ENCODE data around the gene REPS1. TPM values are rescaled to one million over a fixed set of nuclear protein-coding genes. Genes with fewer than 3 reads are reported as not detected.

Gene REPS1
- total and polyA plus RNA-seq, 2 of the 13 experiments (the other 11 are each of a cell fraction or from before 2014, with no cell fraction given): 36.4 to 38.3 TPM

DNA sequence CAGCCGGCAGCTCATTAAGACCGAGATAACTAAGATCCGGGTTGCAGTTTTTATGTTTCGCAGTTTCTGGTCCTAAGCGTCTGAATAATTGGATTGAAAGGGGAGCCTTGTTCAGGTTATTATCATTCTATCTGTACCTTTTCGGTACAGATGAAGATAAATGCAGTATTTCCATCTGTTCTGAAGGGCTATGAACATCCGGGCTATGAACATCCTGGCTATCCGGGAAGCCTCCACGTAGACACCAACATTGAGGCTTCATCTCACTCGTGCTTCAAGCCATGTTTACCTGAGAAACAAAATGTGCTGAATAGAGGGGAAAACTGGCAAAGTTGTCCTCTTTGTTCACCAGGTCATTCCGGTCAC, 399 bp upstream of the REPS1 start (continued):
- TF ChIP-seq HDAC6 (IDR thresholded peaks at IDR 0.05; ENCODE audit: low read depth, low read length) (no peak), RBAK (CRISPR knock-in tag; IDR thresholded peaks at IDR 0.05) (no peak), ZNF331 (CRISPR knock-in tag; IDR thresholded peaks at IDR 0.05) (no peak), SYNCRIP (IDR thresholded peaks at IDR 0.05; ENCODE audit: insufficient read depth, low read depth, low read length) (no peak), ZNF354B (CRISPR knock-in tag; IDR thresholded peaks at IDR 0.05) (no peak), IKZF1 (IDR thresholded peaks at IDR 0.05) (no peak), ZNF557 (CRISPR knock-in tag; IDR thresholded peaks at IDR 0.05) (no peak), ZNF580 (CRISPR knock-in tag; IDR thresholded peaks at IDR 0.05; ENCODE audit: borderline replicate concordance, low read depth) (0 out of 2 replicates have a peak, but pooled peaks have one; percentile 7), KAT8 (CRISPR knock-in tag; IDR thresholded peaks at IDR 0.05) (peak; percentile 33), IKZF5 (CRISPR knock-in tag; IDR thresholded peaks at IDR 0.05) (0 out of 2 replicates have a peak, but pooled peaks have one; percentile 3), SAP130 (CRISPR knock-in tag; IDR thresholded peaks at IDR 0.05; ENCODE audit: low read depth) (0 out of 2 replicates have a peak, but pooled peaks have one; percentile 6), NBN (conservative IDR thresholded peaks at IDR 0.05) (no peak), ZNF850 (CRISPR knock-in tag; conservative IDR thresholded peaks at IDR 0.05) (no peak), ZNF460 (CRISPR knock-in tag; IDR thresholded peaks at IDR 0.05; ENCODE audit: borderline replicate concordance) (no peak), MLX (CRISPR knock-in tag; IDR thresholded peaks at IDR 0.05) (no peak), ATF7 (IDR thresholded peaks at IDR 0.05) (no peak), ATF7 (CRISPR knock-in tag; IDR thresholded peaks at IDR 0.05) (no peak), ZNF282 (IDR thresholded peaks at IDR 0.05; ENCODE audit: partially characterized antibody) (no peak)
- TF ChIP-seq, protein P1, sequence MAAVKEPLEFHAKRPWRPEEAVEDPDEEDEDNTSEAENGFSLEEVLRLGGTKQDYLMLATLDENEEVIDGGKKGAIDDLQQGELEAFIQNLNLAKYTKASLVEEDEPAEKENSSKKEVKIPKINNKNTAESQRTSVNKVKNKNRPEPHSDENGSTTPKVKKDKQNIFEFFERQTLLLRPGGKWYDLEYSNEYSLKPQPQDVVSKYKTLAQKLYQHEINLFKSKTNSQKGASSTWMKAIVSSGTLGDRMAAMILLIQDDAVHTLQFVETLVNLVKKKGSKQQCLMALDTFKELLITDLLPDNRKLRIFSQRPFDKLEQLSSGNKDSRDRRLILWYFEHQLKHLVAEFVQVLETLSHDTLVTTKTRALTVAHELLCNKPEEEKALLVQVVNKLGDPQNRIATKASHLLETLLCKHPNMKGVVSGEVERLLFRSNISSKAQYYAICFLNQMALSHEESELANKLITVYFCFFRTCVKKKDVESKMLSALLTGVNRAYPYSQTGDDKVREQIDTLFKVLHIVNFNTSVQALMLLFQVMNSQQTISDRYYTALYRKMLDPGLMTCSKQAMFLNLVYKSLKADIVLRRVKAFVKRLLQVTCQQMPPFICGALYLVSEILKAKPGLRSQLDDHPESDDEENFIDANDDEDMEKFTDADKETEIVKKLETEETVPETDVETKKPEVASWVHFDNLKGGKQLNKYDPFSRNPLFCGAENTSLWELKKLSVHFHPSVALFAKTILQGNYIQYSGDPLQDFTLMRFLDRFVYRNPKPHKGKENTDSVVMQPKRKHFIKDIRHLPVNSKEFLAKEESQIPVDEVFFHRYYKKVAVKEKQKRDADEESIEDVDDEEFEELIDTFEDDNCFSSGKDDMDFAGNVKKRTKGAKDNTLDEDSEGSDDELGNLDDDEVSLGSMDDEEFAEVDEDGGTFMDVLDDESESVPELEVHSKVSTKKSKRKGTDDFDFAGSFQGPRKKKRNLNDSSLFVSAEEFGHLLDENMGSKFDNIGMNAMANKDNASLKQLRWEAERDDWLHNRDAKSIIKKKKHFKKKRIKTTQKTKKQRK (IDR thresholded peaks at IDR 0.05; ENCODE audit: low read length): no peak
- TF ChIP-seq, protein P2, sequence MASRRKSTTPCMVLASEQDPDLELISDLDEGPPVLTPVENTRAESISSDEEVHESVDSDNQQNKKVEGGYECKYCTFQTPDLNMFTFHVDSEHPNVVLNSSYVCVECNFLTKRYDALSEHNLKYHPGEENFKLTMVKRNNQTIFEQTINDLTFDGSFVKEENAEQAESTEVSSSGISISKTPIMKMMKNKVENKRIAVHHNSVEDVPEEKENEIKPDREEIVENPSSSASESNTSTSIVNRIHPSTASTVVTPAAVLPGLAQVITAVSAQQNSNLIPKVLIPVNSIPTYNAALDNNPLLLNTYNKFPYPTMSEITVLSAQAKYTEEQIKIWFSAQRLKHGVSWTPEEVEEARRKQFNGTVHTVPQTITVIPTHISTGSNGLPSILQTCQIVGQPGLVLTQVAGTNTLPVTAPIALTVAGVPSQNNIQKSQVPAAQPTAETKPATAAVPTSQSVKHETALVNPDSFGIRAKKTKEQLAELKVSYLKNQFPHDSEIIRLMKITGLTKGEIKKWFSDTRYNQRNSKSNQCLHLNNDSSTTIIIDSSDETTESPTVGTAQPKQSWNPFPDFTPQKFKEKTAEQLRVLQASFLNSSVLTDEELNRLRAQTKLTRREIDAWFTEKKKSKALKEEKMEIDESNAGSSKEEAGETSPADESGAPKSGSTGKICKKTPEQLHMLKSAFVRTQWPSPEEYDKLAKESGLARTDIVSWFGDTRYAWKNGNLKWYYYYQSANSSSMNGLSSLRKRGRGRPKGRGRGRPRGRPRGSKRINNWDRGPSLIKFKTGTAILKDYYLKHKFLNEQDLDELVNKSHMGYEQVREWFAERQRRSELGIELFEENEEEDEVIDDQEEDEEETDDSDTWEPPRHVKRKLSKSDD (CRISPR knock-in tag; IDR thresholded peaks at IDR 0.05; ENCODE audit: low read depth): no peak
- TF ChIP-seq, protein P3, sequence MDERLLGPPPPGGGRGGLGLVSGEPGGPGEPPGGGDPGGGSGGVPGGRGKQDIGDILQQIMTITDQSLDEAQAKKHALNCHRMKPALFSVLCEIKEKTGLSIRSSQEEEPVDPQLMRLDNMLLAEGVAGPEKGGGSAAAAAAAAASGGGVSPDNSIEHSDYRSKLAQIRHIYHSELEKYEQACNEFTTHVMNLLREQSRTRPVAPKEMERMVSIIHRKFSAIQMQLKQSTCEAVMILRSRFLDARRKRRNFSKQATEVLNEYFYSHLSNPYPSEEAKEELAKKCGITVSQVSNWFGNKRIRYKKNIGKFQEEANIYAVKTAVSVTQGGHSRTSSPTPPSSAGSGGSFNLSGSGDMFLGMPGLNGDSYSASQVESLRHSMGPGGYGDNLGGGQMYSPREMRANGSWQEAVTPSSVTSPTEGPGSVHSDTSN (CRISPR knock-in tag; IDR thresholded peaks at IDR 0.05): no peak
- TF ChIP-seq, protein P4, sequence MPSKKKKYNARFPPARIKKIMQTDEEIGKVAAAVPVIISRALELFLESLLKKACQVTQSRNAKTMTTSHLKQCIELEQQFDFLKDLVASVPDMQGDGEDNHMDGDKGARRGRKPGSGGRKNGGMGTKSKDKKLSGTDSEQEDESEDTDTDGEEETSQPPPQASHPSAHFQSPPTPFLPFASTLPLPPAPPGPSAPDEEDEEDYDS (CRISPR knock-in tag; IDR thresholded peaks at IDR 0.05): no peak
